Lung (tissue), 12 donors: ENCODE data around the gene TCF19. TPM values are rescaled to one million over a fixed set of nuclear protein-coding genes. Genes with fewer than 3 reads are reported as not detected.

Experiments used
- ATAC-seq: fragments of 200-7000 bp; cut with Tn5 transposase; one replicate; pipeline ENCODE4 v1.9.1; 2020; ENCODE audit warnings: moderate number of reproducible peaks; ENCODE audit not compliant: insufficient read depth, low FRiP score
- DNase-seq, 3 donors: peaks; one replicate each; pipeline ENCODE4 v3.0.0-alpha.2; 2013 to 2017
- H3K27ac ChIP-seq, 2 donors: one replicate each; pipeline ENCODE4 v1.5.1; 2013; ENCODE audit warnings: mild to moderate bottlenecking in 2 of 2, moderate library complexity in 2 of 2, control low read depth in 1 of 2, inconsistent platforms in 1 of 2, low read depth in 1 of 2, low read length in 1 of 2
- H3K27me3 ChIP-seq, 3 donors: one replicate each; pipeline ENCODE4 v1.5.1; 2013; ENCODE audit warnings: low read length in 2 of 3; ENCODE audit not compliant: control insufficient read depth in 3 of 3, insufficient read depth in 3 of 3
- H3K36me3 ChIP-seq, 4 donors: one replicate each; pipeline ENCODE4 v1.5.1; 2013; ENCODE audit warnings: low read length in 4 of 4, mild to moderate bottlenecking in 1 of 4, moderate library complexity in 1 of 4; ENCODE audit not compliant: control insufficient read depth in 4 of 4, insufficient read depth in 4 of 4
- H3K4me1 ChIP-seq, 5 donors: one replicate each; pipeline ENCODE4 v1.5.1; 2013; ENCODE audit warnings: low read length in 5 of 5, mild to moderate bottlenecking in 2 of 5, moderate library complexity in 1 of 5; ENCODE audit not compliant: control insufficient read depth in 5 of 5, insufficient read depth in 5 of 5
- H3K4me3 ChIP-seq: one replicate; pipeline ENCODE4 v1.5.1; 2013; ENCODE audit warnings: mild to moderate bottlenecking, control low read depth, moderate library complexity
- H3K9ac ChIP-seq, 2 donors: one replicate each; pipeline ENCODE4 v1.5.1; 2013; ENCODE audit warnings: low read length in 2 of 2, control low read depth in 1 of 2; ENCODE audit not compliant: insufficient read depth in 1 of 2
- H3K9me3 ChIP-seq, 4 donors: one replicate each; pipeline ENCODE4 v1.5.1; 2013; ENCODE audit warnings: low read length in 3 of 4, mild to moderate bottlenecking in 1 of 4, moderate library complexity in 1 of 4; ENCODE audit not compliant: control insufficient read depth in 4 of 4, insufficient read depth in 3 of 4
- CTCF ChIP-seq: IDR thresholded peaks from 2 replicates; pipeline ENCODE4 v1.5.1; 2012; ENCODE audit warnings: mild to moderate bottlenecking; ENCODE audit errors: control extremely low read depth, extremely low read depth
- WGBS, 2 donors: extraction: QIAGEN DNeasy Blood & Tissue Kit; methylation state at CpG; one replicate each; pipeline ENCODE4 v1.1.7; 2013; 5-methylcytosine and 5-hydroxymethylcytosine counted together
- polyA plus RNA-seq, 2 donors: library from polyadenylated mRNA; stranded (reverse); fragments of 200-250 nt; gene quantifications; one replicate each; pipeline ENCODE4 v1.2.1, GENCODE V29; 2013
- total RNA-seq, 2 donors: library from RNA; depleted of rRNA in 1 of 2; stranded (reverse); fragments of >200 nt in 1 of 2; gene quantifications; one replicate each; pipeline ENCODE4 v1.2.1, GENCODE V29; 2014 to 2021
- donor health status: control.
- donor health status: control.
- donor health status: Bipolar disorder and iron deficiency.
- donor health status: healthy.
- donor health status: DM: yes; HTN: yes; CAD: no.

The TCF19 gene
- total and polyA plus RNA-seq, 4 donors: 4.1 to 9.4 (median 5.1) TPM

DNA sequence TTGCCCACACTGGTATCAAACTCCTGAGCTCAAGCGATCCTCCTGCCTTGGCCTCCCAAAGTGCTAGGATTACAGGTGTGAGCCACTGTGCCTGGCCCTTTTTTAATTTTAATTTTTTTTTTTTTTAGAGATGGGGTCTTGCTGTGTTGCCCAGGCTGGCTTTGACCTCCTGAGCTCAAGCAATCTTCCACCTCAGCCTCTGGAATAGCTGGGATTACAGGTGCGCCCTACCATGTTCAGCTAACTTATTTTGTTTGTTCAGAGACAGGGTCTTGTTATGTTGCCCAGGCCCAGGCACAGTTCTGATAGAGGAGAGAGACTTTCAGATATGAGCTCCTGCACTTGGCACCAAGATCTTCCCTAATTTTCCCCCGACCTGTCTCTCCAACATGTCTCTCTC is 27.6 kb upstream of the TCF19 start:
- 93 to 99% methylated on average over 3 of the region's 3 CpGs for WGBS, 2 donors
- H3K9ac ChIP-seq: no peak overlapping the region
- peaks cover 0 to 4% (median 0%) of the 10 kb centered on the region in 5 donors for H3K4me1 ChIP-seq
- H3K9me3 ChIP-seq: no peaks in the 10 kb centered on the region
- no peak for TF ChIP-seq CTCF
- H3K27me3 ChIP-seq: peaks cover 0 to 4% (median 0%) of the 10 kb centered on the region in 3 donors
- no peak for ATAC-seq
- H3K36me3 ChIP-seq: no peaks in the 10 kb centered on the region
- no peak for DNase-seq
- H3K4me3 ChIP-seq: no peak overlapping the region
- no peak overlapping the region for H3K27ac ChIP-seq

DNA sequence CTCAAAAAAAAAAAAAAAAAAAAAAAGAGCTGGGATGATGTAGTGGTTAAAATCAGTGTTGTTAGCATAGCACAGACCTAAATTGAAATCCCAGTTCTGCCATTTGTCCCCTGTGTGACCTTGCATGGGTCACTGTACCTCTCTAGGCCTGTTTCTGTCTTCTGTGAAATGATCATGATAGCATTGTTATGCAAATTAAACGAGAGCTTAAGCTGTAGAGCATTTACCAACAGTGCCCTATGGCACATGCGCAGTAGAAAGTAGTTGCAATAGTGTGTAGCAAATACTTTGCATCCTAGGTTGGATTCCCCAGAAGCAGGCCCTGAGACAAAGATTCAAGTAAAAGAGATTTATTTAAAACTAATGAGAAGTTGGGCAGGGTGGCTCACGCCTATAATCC is 26.8 kb upstream of the TCF19 start:
- WGBS, 2 donors: 76 to 96% methylated on average over 3 of the region's 3 CpGs
- Histone ChIP-seq H3K36me3 (no peaks in the 10 kb centered on the region), H3K4me3 (no peak overlapping the region), H3K27ac (no peak overlapping the region), H3K27me3 (peaks cover 0 to 4% (median 0%) of the 10 kb centered on the region in 3 donors), H3K4me1 (peaks cover 0 to 2% (median 0%) of the 10 kb centered on the region in 5 donors), H3K9me3 (no peaks in the 10 kb centered on the region), H3K9ac (no peak overlapping the region)
- ATAC-seq (no peak), DNase-seq (no peak)
- no peak for TF ChIP-seq CTCF

DNA sequence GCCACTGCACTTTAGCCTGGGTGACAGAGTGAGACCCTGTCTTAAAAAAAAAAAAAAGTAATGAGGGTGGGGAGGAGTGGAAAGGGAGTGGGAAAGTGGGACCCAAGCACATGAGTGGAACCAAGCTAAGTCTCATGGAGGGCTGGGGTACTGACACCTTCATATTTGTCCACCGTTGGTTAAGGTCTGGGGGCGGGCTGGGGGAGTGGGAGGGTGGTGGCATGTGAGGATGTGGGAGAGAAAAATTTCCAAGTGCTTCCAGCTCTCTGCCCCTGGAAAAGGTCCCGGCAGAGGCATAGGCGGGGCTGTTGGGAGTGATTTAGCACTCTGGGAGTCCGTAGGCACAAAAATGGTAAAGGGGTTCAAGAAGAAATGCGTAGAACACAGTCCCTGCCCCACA is 25.6 kb upstream of the TCF19 start:
- no peaks in the 10 kb centered on the region for H3K36me3 ChIP-seq
- no peak overlapping the region for H3K9ac ChIP-seq
- DNase-seq (no peak), ATAC-seq (no peak)
- H3K4me1 ChIP-seq: peaks cover 0 to 2% (median 0%) of the 10 kb centered on the region in 5 donors
- no peak overlapping the region for H3K4me3 ChIP-seq
- no peak for TF ChIP-seq CTCF
- 77 to 90% methylated on average over 6 of the region's 6 CpGs for WGBS, 2 donors
- H3K27me3 ChIP-seq: peaks cover 0 to 4% (median 0%) of the 10 kb centered on the region in 3 donors
- no peaks in the 10 kb centered on the region for H3K9me3 ChIP-seq
- H3K27ac ChIP-seq: no peak overlapping the region

- Histone ChIP-seq H3K9ac (no peak overlapping the region), H3K27me3 (no peaks in the 10 kb centered on the region)
Observed at GRCh38 chr6:31135710-31136109, 22.7 kb upstream of the TCF19 start.

More at GRCh38 chr6:31135710-31136109, 22.7 kb upstream of the TCF19 start:
- DNase-seq (no peak), ATAC-seq (no peak)
- WGBS, 2 donors: 92 to 95% methylated on average over 10 of the region's 10 CpGs
- no peaks in the 10 kb centered on the region for H3K36me3 ChIP-seq
- no peak overlapping the region for H3K27ac ChIP-seq
- no peak overlapping the region for H3K4me3 ChIP-seq
- TF ChIP-seq CTCF: no peak
- H3K9me3 ChIP-seq: no peaks in the 10 kb centered on the region
- peaks cover 0 to 10% (median 0%) of the 10 kb centered on the region in 5 donors for H3K4me1 ChIP-seq
